H1 (cell line): ENCODE measurements around the gene USP53. TPM values are rescaled to one million over a fixed set of nuclear protein-coding genes. Genes with fewer than 3 reads are reported as not detected.

ENCODE experiments used
- CTCF ChIA-PET: fragments of 300-600 bp; sonication (Branson Sonifier 250); formaldehyde crosslinking; loops from one replicate; lab custom pipeline; 2021; ENCODE audit not compliant: partially characterized antibody; lab: Charles Lee
- POLR2A ChIA-PET: fragments of 300-600 bp; sonication (Branson Sonifier 250); formaldehyde crosslinking; loops from one replicate; lab custom pipeline; 2021; ENCODE audit warnings: inconsistent platforms; ENCODE audit not compliant: partially characterized antibody; lab: Charles Lee
- DNase-seq, 2 experiments: peaks; one replicate each; pipeline versions ENCODE4 v3.0.0 to v3.0.0-alpha.2; 2010 to 2022; ENCODE audit warnings: low spot score in 2 of 2, low read depth in 1 of 2, mixed read lengths in 1 of 2
- FAIRE-seq: peaks from 2 replicates; lab custom pipeline; 2011; peaks lifted over from hg19 to GRCh38; lab: Jason Lieb, UNC
- H2AFZ ChIP-seq: 2 replicates; pipeline ENCODE4 v1.8.1; 2012; ENCODE audit warnings: low read length, inconsistent platforms
- H2AK5ac ChIP-seq: 2 replicates; pipeline ENCODE4 v1.6.1; 2013; ENCODE audit warnings: low read depth, low read length
- H2BK120ac ChIP-seq: replicated peaks from 2 replicates; pipeline ENCODE3; 2013; ENCODE audit warnings: low read depth, low read length, inconsistent platforms
- H2BK12ac ChIP-seq: 2 replicates; pipeline ENCODE4 v1.6.1; 2013; ENCODE audit warnings: low read depth, low read length
- H2BK15ac ChIP-seq: 2 replicates; pipeline ENCODE4 v1.6.1; 2013; ENCODE audit warnings: low read length
- H2BK20ac ChIP-seq: 2 replicates; pipeline ENCODE4 v1.6.1; 2013; ENCODE audit warnings: low read length
- H2BK5ac ChIP-seq: 2 replicates; pipeline ENCODE4 v1.6.1; 2013; ENCODE audit warnings: low read depth, low read length
- H3K14ac ChIP-seq: 2 replicates; pipeline ENCODE4 v1.6.1; 2013; ENCODE audit warnings: inconsistent platforms; ENCODE audit not compliant: insufficient read length
- H3K18ac ChIP-seq: 2 replicates; pipeline ENCODE4 v1.6.1; 2013; ENCODE audit warnings: low read length; ENCODE audit errors: extremely low read depth
- H3K23ac ChIP-seq: 2 replicates; pipeline ENCODE4 v1.6.1; 2013; ENCODE audit warnings: inconsistent platforms; ENCODE audit not compliant: insufficient read length
- H3K23me2 ChIP-seq: 2 replicates; pipeline ENCODE4 v1.6.1; 2013; ENCODE audit warnings: low read depth, low read length
- H3K27ac ChIP-seq: 2 replicates; pipeline ENCODE4 v1.6.1; 2011; ENCODE audit warnings: low read depth, low read length, inconsistent platforms
- H3K27me3 ChIP-seq, 4 experiments: replicated peaks in 1 of 4; 1 replicate in 1 of 4; 2 replicates in 3 of 4; pipeline versions ENCODE4 v1.6.1 to v1.8.1; 2011 to 2013; ENCODE audit warnings: low read length in 3 of 4, mild to moderate bottlenecking in 3 of 4, inconsistent platforms in 2 of 4, mixed read lengths in 2 of 4, moderate library complexity in 1 of 4; ENCODE audit not compliant: control insufficient read depth in 3 of 4, insufficient read depth in 3 of 4; ENCODE audit errors: extremely low read depth in 1 of 4
- H3K36me3 ChIP-seq, 4 experiments: 2 replicates each; pipeline versions ENCODE4 v1.6.1 to v1.8.1; 2011 to 2013; ENCODE audit warnings: mild to moderate bottlenecking in 4 of 4, low read length in 3 of 4, moderate library complexity in 2 of 4, control low read depth in 1 of 4, inconsistent platforms in 1 of 4; ENCODE audit not compliant: insufficient read depth in 4 of 4, control insufficient read depth in 2 of 4
- H3K4ac ChIP-seq: replicated peaks from 2 replicates; pipeline ENCODE3; 2013; ENCODE audit warnings: low read length, low read depth, mixed read lengths, inconsistent platforms; ENCODE audit not compliant: insufficient read length
- H3K4me1 ChIP-seq, 4 experiments: replicated peaks in 1 of 4; 1 replicate in 1 of 4; 2 replicates in 3 of 4; pipeline versions ENCODE4 v1.6.1 to v1.8.1; 2011 to 2013; ENCODE audit warnings: low read length in 3 of 4, inconsistent platforms in 2 of 4, mixed read lengths in 1 of 4; ENCODE audit not compliant: insufficient read depth in 4 of 4, control insufficient read depth in 3 of 4
- H3K4me2 ChIP-seq, 2 experiments: 2 replicates each; pipeline versions ENCODE4 v1.6.1 to v1.8.1; 2011 to 2013; ENCODE audit warnings: low read depth in 2 of 2, low read length in 2 of 2, control low read depth in 1 of 2, inconsistent platforms in 1 of 2, mild to moderate bottlenecking in 1 of 2; ENCODE audit not compliant: insufficient read depth in 1 of 2
- H3K4me3 ChIP-seq, 4 experiments: fragments of 200-600, 300-600 bp in 1 of 4; sonication (generic), shearing (Covaris generic), sonication (Bioruptor Twin) in 1 of 4; 2 replicates each; pipeline versions ENCODE4 v1.5.1 to v1.8.1; 2011 to 2016; ENCODE audit warnings: low read length in 4 of 4, low read depth in 3 of 4, control low read depth in 2 of 4, inconsistent platforms in 2 of 4, mild to moderate bottlenecking in 2 of 4, mixed read lengths in 1 of 4, moderate library complexity in 1 of 4; ENCODE audit not compliant: insufficient read depth in 2 of 4; ENCODE audit errors: extremely low read depth in 1 of 4
- H3K56ac ChIP-seq: replicated peaks from 2 replicates; pipeline ENCODE3; 2013; ENCODE audit warnings: low read depth, mild to moderate bottlenecking, mixed read lengths, low read length, inconsistent platforms; ENCODE audit not compliant: insufficient read length
- H3K79me1 ChIP-seq: 2 replicates; pipeline ENCODE4 v1.6.1; 2013; ENCODE audit warnings: low read depth, low read length, control low read depth
- H3K79me2 ChIP-seq, 2 experiments: 2 replicates each; pipeline versions ENCODE4 v1.6.1 to v1.8.1; 2012 to 2013; ENCODE audit warnings: low read length in 2 of 2, mild to moderate bottlenecking in 2 of 2, inconsistent platforms in 1 of 2; ENCODE audit not compliant: insufficient read depth in 2 of 2, control insufficient read depth in 1 of 2
- H3K9ac ChIP-seq, 4 experiments: replicated peaks in 1 of 4; 1 replicate in 1 of 4; 2 replicates in 3 of 4; pipeline versions ENCODE4 v1.6.1 to v1.8.1; 2011 to 2013; ENCODE audit warnings: low read depth in 3 of 4, low read length in 3 of 4, control low read depth in 2 of 4, mild to moderate bottlenecking in 2 of 4, moderate library complexity in 2 of 4, inconsistent platforms in 1 of 4; ENCODE audit errors: extremely low read depth in 1 of 4
- H3K9me3 ChIP-seq, 2 experiments: 2 replicates each; pipeline versions ENCODE4 v1.6.1 to v1.8.1; 2012 to 2013; ENCODE audit warnings: mild to moderate bottlenecking in 2 of 2, moderate library complexity in 2 of 2, control low read depth in 1 of 2, inconsistent platforms in 1 of 2, low read depth in 1 of 2, low read length in 1 of 2, mixed read lengths in 1 of 2; ENCODE audit not compliant: insufficient read depth in 2 of 2
- H4K20me1 ChIP-seq, 2 experiments: replicated peaks in 1 of 2; 2 replicates each; pipeline versions ENCODE3 to v1.8.1; 2011 to 2013; ENCODE audit warnings: inconsistent platforms in 2 of 2, low read length in 2 of 2, mild to moderate bottlenecking in 1 of 2; ENCODE audit not compliant: insufficient read depth in 2 of 2, control insufficient read depth in 1 of 2
- H4K5ac ChIP-seq: 2 replicates; pipeline ENCODE4 v1.6.1; 2013; ENCODE audit warnings: low read length, low read depth, mixed read lengths, inconsistent platforms; ENCODE audit not compliant: insufficient read length
- H4K8ac ChIP-seq: 2 replicates; pipeline ENCODE4 v1.8.0; 2013; ENCODE audit warnings: mild to moderate bottlenecking, moderate library complexity, low read length, inconsistent platforms; ENCODE audit not compliant: insufficient read depth; ENCODE audit errors: extremely low read depth
- H4K91ac ChIP-seq: replicated peaks from 2 replicates; pipeline ENCODE3; 2013; ENCODE audit warnings: low read length, mixed read lengths, inconsistent platforms; ENCODE audit not compliant: insufficient read length
- CHD2 ChIP-seq: IDR thresholded peaks from 2 replicates; pipeline ENCODE4 v1.6.1; 2012; ENCODE audit warnings: low read length, improper control_type of control experiment
- CTCF ChIP-seq, 3 experiments: IDR thresholded peaks; 1 replicate in 2 of 3; 2 replicates in 1 of 3; pipeline versions ENCODE4 v1.5.1 to v1.6.1; 2011; ENCODE audit warnings: low read length in 3 of 3, mild to moderate bottlenecking in 3 of 3, inconsistent platforms in 2 of 3, low read depth in 1 of 3, moderate library complexity in 1 of 3; ENCODE audit not compliant: insufficient read depth in 1 of 3; ENCODE audit errors: control extremely low read depth in 1 of 3
- KDM4A ChIP-seq: IDR thresholded peaks from one replicate; pipeline ENCODE4 v1.7.1; 2012; ENCODE audit warnings: low read depth, mild to moderate bottlenecking, moderate library complexity, low read length, inconsistent platforms; ENCODE audit not compliant: severe bottlenecking
- POLR2AphosphoS5 ChIP-seq: IDR thresholded peaks from 2 replicates; pipeline ENCODE4 v1.6.1; 2011; ENCODE audit warnings: low read depth, low read length
- SIN3A ChIP-seq, 2 experiments: IDR thresholded peaks in 1 of 2; conservative IDR thresholded peaks in 1 of 2; 2 replicates each; pipeline ENCODE4 v1.6.1; 2011 to 2012; ENCODE audit warnings: low read length in 2 of 2, improper control_type of control experiment in 1 of 2, low read depth in 1 of 2, mild to moderate bottlenecking in 1 of 2
- SP1 ChIP-seq: IDR thresholded peaks from 2 replicates; pipeline ENCODE4 v1.6.1; 2011; ENCODE audit warnings: low read depth, low read length
- SRF ChIP-seq: IDR thresholded peaks from 2 replicates; pipeline ENCODE4 v1.6.1; 2011; ENCODE audit warnings: mild to moderate bottlenecking, low read depth, low read length, moderate library complexity
- TCF12 ChIP-seq: IDR thresholded peaks from 2 replicates; pipeline ENCODE4 v1.6.1; 2011; ENCODE audit warnings: low read depth, mild to moderate bottlenecking, low read length
- ZNF274 ChIP-seq: IDR thresholded peaks from 2 replicates; pipeline ENCODE4 v1.7.0; 2012; ENCODE audit warnings: low read length, borderline replicate concordance; ENCODE audit errors: extremely low read depth
- WGBS, 2 experiments: shearing (Covaris generic) in 1 of 2; methylation state at CpG; one replicate each; pipeline versions ENCODE4 v1.1.6 to v1.1.7; 2013 to 2015; ENCODE audit warnings: low lambda C conversion rate in 2 of 2, mixed read lengths in 2 of 2, inconsistent platforms in 1 of 2, low coverage in 1 of 2, missing lambda C conversion rate in 1 of 2; ENCODE audit not compliant: insufficient replicate concordance in 2 of 2, insufficient coverage in 1 of 2, insufficient read length in 1 of 2; ENCODE audit errors: extremely low coverage in 1 of 2, missing lambda C conversion rate in 1 of 2; 5-methylcytosine and 5-hydroxymethylcytosine counted together
- polyA plus RNA-seq, 7 experiments: library from polyadenylated mRNA; depleted of rRNA in 3 of 7; stranded (reverse) in 5 of 7; unstranded in 2 of 7; fragments of >200 nt in 5 of 7; fragments of 200-250 nt in 2 of 7; gene quantifications; 1 replicate in 5 of 7; 2 replicates in 1 of 7; 4 replicates in 1 of 7; pipeline versions ENCODE4 v1.2.1 to v1.2.3, GENCODE V29; 2011 to 2013; ENCODE audit warnings: missing spikeins in 2 of 7, mixed read lengths in 2 of 7
- total RNA-seq: library from RNA; stranded (reverse); fragmentation: NEBNext Ultra II Directional; extraction: Animal tissue kit (Norgen Biotek cat#: 25700); gene quantifications from 2 replicates; pipeline ENCODE4 v1.2.1, GENCODE V29; 2021

Gene USP53
- total and polyA plus RNA-seq, 2 of the 8 experiments (the other 6 are each of a cell fraction or from before 2014, with no cell fraction given), result 2.9 to 14.9 TPM

GRCh38 chr4:119212964-119213606 lies 572 bp downstream of the USP53 start:
- Histone ChIP-seq H3K27ac (peak overlapping the region; percentile 81; the same call in 1 of the 2 replicates), H3K9ac (peak overlapping the region; percentile 72 to 88 (median 84)), H3K79me1 (no peaks in the 10 kb centered on the region), H2BK20ac (no peak overlapping the region), H2AFZ (peak overlapping the region; percentile 68), H3K9me3 (no peaks in the 10 kb centered on the region), H3K4ac (no peak overlapping the region), H2BK12ac (no peak overlapping the region; the same call in 1 of the 2 replicates), H3K56ac (peak overlapping the region; percentile 39), H3K18ac (peak overlapping the region; percentile 93; the same call in 1 of the 2 replicates), H3K14ac (no peak overlapping the region), H4K5ac (no peak overlapping the region), H2BK15ac (no peak overlapping the region), H3K4me1 (peaks cover 0 to 2% (median 0%) of the 10 kb centered on the region in 4 experiments; a peak in 2 of 7 replicates), H3K23me2 (peaks cover 6% of the 10 kb centered on the region), H3K36me3 (peaks cover 0 to 6% (median 0%) of the 10 kb centered on the region in 4 experiments; a peak in 2 of 8 replicates), H2BK120ac (no peak overlapping the region), H3K23ac (no peak overlapping the region), H3K4me2 (peak overlapping the region; percentile 58 to 87), H3K4me3 (peak overlapping the region; percentile 72 to 86 (median 82)), H3K27me3 (no peaks in the 10 kb centered on the region), H2AK5ac (no peak overlapping the region), H4K91ac (peak overlapping the region; percentile 63), H2BK5ac (peak overlapping the region; percentile 92), H3K79me2 (peaks cover 0 to 27% of the 10 kb centered on the region in 2 experiments; a peak in 2 of 4 replicates), H4K20me1 (no peaks in the 10 kb centered on the region), H4K8ac (peak overlapping the region; percentile 93; the same call in 1 of the 2 replicates)
- WGBS, 2 experiments, result 0% methylated on average over 24 of the region's 24 CpGs; no CpG with 5 or more reads in 1 of the 2 experiments
- FAIRE-seq, result peak; percentile 74
- ChIA-PET POLR2A (interaction anchor here (0.7 to 2.4 kb wide), 28 partner anchors 9 to 528 kb away, joined by 3 to 15 read pairs (median 4); partner anchors contain the start of gene METTL14), CTCF (interaction anchor here (0.7 to 4.4 kb wide), 16 partner anchors 8 to 530 kb away, joined by 3 to 18 read pairs (median 4); a partner anchor contains a TSS)
- peak; percentile 74 to 85 for DNase-seq
- TF ChIP-seq SP1, result no peak
- TF ChIP-seq CHD2, result 0 out of 2 replicates have a peak, but pooled peaks have one; percentile 16
- no peak for TF ChIP-seq ZNF274
- TF ChIP-seq SIN3A (conservative IDR thresholded peaks at IDR 0.05 in 1 of 2, IDR thresholded peaks at IDR 0.05 in 1 of 2; ENCODE audit: low read depth in 1 of 2, low read length in 2 of 2), result peak; percentile 16 to 56; a peak in 1 of 4 replicates
- TF ChIP-seq TCF12, result no peak
- TF ChIP-seq CTCF (IDR thresholded peaks at IDR 0.05; ENCODE audit: control extremely low read depth in 1 of 3, insufficient read depth in 1 of 3, low read depth in 1 of 3, low read length in 3 of 3), result peak; percentile 32 to 45 (median 45); a peak in 3 of 4 replicates
- TF ChIP-seq SRF, result no peak
- peak; percentile 45 for TF ChIP-seq KDM4A
- peak; percentile 81 for TF ChIP-seq POLR2AphosphoS5
